ENCODE results near the gene ABHD12. TPM values are rescaled to one million over a fixed set of nuclear protein-coding genes. Genes with fewer than 3 reads are reported as not detected.

The ABHD12 gene
- total RNA-seq, 1 experiment from 2014 or later = 48.3 TPM

GRCh38 chr20:25277941-25278521 is 112.6 kb downstream of the ABHD12 start:
- no peak overlapping the region for H3K9ac ChIP-seq (ENCODE audit: low read length)
- H2AFZ ChIP-seq (ENCODE audit: low read length) = no peak overlapping the region
- H3K79me2 ChIP-seq (ENCODE audit: low read length) = no peaks in the 10 kb centered on the region
- no peaks in the 10 kb centered on the region for H4K20me1 ChIP-seq (ENCODE audit: low read length)
- BruUV-seq (replicated peaks) = no TSS peak
- ATAC-seq (no peak), DNase-seq (no peak)
- no peaks in the 10 kb centered on the region for H3K9me3 ChIP-seq (ENCODE audit: low read length)
- no peak overlapping the region for H3K27ac ChIP-seq (ENCODE audit: low read length)
- TF ChIP-seq, protein P1, sequence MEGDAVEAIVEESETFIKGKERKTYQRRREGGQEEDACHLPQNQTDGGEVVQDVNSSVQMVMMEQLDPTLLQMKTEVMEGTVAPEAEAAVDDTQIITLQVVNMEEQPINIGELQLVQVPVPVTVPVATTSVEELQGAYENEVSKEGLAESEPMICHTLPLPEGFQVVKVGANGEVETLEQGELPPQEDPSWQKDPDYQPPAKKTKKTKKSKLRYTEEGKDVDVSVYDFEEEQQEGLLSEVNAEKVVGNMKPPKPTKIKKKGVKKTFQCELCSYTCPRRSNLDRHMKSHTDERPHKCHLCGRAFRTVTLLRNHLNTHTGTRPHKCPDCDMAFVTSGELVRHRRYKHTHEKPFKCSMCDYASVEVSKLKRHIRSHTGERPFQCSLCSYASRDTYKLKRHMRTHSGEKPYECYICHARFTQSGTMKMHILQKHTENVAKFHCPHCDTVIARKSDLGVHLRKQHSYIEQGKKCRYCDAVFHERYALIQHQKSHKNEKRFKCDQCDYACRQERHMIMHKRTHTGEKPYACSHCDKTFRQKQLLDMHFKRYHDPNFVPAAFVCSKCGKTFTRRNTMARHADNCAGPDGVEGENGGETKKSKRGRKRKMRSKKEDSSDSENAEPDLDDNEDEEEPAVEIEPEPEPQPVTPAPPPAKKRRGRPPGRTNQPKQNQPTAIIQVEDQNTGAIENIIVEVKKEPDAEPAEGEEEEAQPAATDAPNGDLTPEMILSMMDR (conservative IDR thresholded peaks at IDR 0.05; ENCODE audit: low read depth, low read length) = no peak
- TF ChIP-seq EZH2 (IDR thresholded peaks at IDR 0.05; ENCODE audit: low read length, unreplicated experiment) (no peak), EZH2phosphoT487 (IDR thresholded peaks at IDR 0.05; ENCODE audit: borderline replicate concordance, low read length) (no peak)
- POLR2A ChIA-PET (ENCODE audit: unreplicated experiment) = no interaction called here
- H3K4me3 ChIP-seq (ENCODE audit: low read length) = no peak overlapping the region
- CTCF ChIA-PET = no interaction called here
- no peaks in the 10 kb centered on the region for H3K4me1 ChIP-seq (ENCODE audit: insufficient read depth, low read length)
- H3K27me3 ChIP-seq (ENCODE audit: low read length) = no peaks in the 10 kb centered on the region
- intact Hi-C loops (cut with micrococcal nuclease) = no loop called here
- H3K36me3 ChIP-seq (ENCODE audit: low read depth, low read length) = peaks cover 72% of the 10 kb centered on the region
- H3F3A ChIP-seq (ENCODE audit: low read length, unreplicated experiment) = no peaks in the 10 kb centered on the region
- H3K4me2 ChIP-seq (ENCODE audit: low read length) = no peak overlapping the region
- no peaks in the 10 kb centered on the region for H3K9me2 ChIP-seq (replicated peaks; ENCODE audit: low read length)

DNA sequence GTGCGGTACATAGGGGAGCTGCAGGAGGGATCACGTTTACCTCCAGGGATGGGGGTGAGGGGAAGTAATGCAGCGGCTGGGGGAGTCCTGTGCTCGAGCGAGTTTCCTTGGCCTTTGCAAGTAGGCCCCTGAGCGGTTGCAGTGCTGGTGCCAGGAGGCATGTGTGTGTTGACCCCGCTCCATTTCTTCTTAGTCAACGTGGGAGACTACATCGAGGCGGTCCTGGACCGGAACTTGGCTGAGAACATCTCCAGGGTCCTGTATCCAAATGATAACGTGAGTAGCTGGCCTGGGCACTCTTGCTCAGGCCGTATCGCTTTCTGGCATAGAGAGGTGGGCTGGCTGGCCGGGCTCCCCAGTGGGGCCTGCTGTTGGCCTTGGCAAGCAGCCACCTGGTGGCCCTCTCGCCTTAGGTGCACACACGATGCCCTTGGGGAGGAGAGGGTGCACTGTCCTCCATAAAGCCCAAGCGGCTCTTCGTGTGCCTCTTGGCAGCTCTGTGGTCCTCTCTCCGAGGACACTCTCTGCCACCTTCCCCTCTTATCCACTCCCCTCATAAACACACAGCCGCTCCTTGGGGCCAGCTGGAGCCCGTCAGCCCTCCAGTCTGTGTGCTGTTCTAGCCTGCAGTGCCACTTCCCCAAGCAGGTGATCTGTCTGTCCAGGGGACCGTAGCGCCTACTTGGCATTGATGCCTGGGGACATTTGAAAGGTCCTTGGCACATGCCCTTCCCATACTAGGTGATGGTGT is 113.4 kb downstream of the ABHD12 start:
- Histone ChIP-seq H3K4me2 (ENCODE audit: low read length) (no peak overlapping the region), H3F3A (ENCODE audit: low read length, unreplicated experiment) (no peaks in the 10 kb centered on the region), H3K9ac (ENCODE audit: low read length) (no peak overlapping the region), H3K27me3 (ENCODE audit: low read length) (no peaks in the 10 kb centered on the region), H2AFZ (ENCODE audit: low read length) (no peak overlapping the region), H4K20me1 (ENCODE audit: low read length) (no peaks in the 10 kb centered on the region), H3K9me2 (replicated peaks; ENCODE audit: low read length) (no peaks in the 10 kb centered on the region), H3K9me3 (ENCODE audit: low read length) (no peaks in the 10 kb centered on the region), H3K79me2 (ENCODE audit: low read length) (no peaks in the 10 kb centered on the region), H3K4me1 (ENCODE audit: insufficient read depth, low read length) (no peaks in the 10 kb centered on the region), H3K36me3 (ENCODE audit: low read depth, low read length) (peaks cover 74% of the 10 kb centered on the region), H3K4me3 (ENCODE audit: low read length) (no peak overlapping the region), H3K27ac (ENCODE audit: low read length) (no peak overlapping the region)
- intact Hi-C loops (cut with micrococcal nuclease) = no loop called here
- no TSS peak for BruUV-seq (replicated peaks)
- POLR2A ChIA-PET (ENCODE audit: unreplicated experiment) = no interaction called here
- ATAC-seq = no peak
- DNase-seq = no peak
- CTCF ChIA-PET = no interaction called here
- TF ChIP-seq, protein P1 (conservative IDR thresholded peaks at IDR 0.05; ENCODE audit: low read depth, low read length) = no peak
- TF ChIP-seq EZH2phosphoT487 (IDR thresholded peaks at IDR 0.05; ENCODE audit: borderline replicate concordance, low read length) (no peak), EZH2 (IDR thresholded peaks at IDR 0.05; ENCODE audit: low read length, unreplicated experiment) (no peak)

DNA sequence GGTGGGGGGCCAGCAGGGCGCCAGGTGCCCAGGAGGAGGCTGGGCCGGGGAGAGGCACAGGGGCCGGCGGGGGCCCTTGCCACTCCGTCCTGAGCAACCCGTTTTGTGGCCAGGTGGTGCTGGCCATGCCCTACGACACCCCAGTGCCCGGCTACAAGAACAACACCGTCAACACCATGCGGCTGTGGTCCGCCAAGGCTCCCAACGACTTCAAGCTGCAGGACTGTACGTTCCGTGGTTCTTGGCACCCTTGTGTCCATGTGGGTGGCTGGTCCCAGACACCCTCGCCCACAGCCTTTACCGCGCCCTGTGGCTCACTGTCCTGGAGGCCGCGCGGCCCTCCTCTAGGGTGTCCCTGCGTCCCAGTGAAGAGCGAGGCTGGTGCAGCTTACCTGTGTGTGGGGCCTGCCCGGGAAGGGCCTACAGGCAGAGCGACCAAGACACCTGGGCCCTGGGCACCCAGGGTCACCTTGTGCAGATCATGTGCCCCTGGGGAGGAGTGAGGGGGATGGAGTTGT is 114.0 kb downstream of the ABHD12 start:
- no peaks in the 10 kb centered on the region for H3K4me1 ChIP-seq (ENCODE audit: insufficient read depth, low read length)
- ChIA-PET POLR2A (ENCODE audit: unreplicated experiment) (no interaction called here), CTCF (no interaction called here)
- H3K9me2 ChIP-seq (replicated peaks; ENCODE audit: low read length) = no peaks in the 10 kb centered on the region
- H3K27me3 ChIP-seq (ENCODE audit: low read length) = no peaks in the 10 kb centered on the region
- H3K9ac ChIP-seq (ENCODE audit: low read length) = no peak overlapping the region
- no peaks in the 10 kb centered on the region for H3F3A ChIP-seq (ENCODE audit: low read length, unreplicated experiment)
- no peak overlapping the region for H2AFZ ChIP-seq (ENCODE audit: low read length)
- H3K9me3 ChIP-seq (ENCODE audit: low read length) = no peaks in the 10 kb centered on the region
- no TSS peak for BruUV-seq (replicated peaks)
- ATAC-seq (no peak), DNase-seq (no peak)
- H4K20me1 ChIP-seq (ENCODE audit: low read length) = no peaks in the 10 kb centered on the region
- no peak overlapping the region for H3K4me2 ChIP-seq (ENCODE audit: low read length)
- intact Hi-C loops (cut with micrococcal nuclease) = no loop called here
- no peaks in the 10 kb centered on the region for H3K79me2 ChIP-seq (ENCODE audit: low read length)
- TF ChIP-seq EZH2phosphoT487 (IDR thresholded peaks at IDR 0.05; ENCODE audit: borderline replicate concordance, low read length) = no peak
- no peak for TF ChIP-seq EZH2 (IDR thresholded peaks at IDR 0.05; ENCODE audit: low read length, unreplicated experiment)
- TF ChIP-seq, protein P1 (conservative IDR thresholded peaks at IDR 0.05; ENCODE audit: low read depth, low read length) = no peak
- no peak overlapping the region for H3K4me3 ChIP-seq (ENCODE audit: low read length)
- peaks cover 74% of the 10 kb centered on the region for H3K36me3 ChIP-seq (ENCODE audit: low read depth, low read length)
- H3K27ac ChIP-seq (ENCODE audit: low read length) = no peak overlapping the region

All from PC-3 (cell line).